ENCODE data around the gene LASP1. TPM values are rescaled to one million over a fixed set of nuclear protein-coding genes. Genes with fewer than 3 reads are reported as not detected.
"Not testable (repeated sequence)": the region's sequence is repeated elsewhere in the genome, so short reads cannot be mapped to it uniquely, and the experiment has no call there.

Gene LASP1
- polyA plus RNA-seq, 1 donor: 135 TPM

DNA sequence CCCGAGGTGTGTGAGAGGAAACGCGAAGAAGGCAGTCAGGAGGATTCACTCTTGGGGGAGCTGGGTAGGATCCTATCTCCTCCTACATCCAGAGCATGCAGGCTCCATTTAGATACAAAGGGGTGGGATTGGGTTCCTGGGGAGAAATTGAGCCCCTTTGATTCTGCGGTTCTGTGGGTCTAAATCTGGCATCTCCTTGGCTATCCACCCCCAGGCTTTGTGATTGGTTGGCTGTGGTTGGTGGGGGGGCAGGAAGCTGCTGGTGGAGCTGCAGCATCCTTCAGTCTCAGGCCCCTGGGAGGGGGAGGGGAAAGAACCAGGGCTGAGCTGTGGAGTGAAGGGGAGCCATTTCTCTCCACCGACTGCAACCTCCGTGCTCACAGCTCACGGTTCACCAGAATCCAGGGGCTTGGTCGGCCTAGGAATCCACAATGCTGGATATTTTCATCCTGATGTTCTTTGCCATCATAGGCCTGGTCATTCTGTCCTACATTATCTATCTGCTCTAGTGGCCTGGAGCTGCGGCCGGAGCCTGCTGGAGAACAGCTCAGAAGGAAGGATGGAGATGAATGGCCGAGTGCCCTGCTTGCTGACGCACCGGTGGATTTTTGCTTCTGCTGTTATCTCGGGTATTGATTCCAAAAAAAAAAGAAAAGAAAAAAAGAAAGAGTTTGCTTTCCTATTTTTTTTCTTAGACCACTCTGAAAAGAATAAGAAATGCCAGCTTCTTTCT is 55.6 kb downstream of the LASP1 start, which contains the start of gene LASP1NB:
TSS of gene LASP1NB (plus strand) at position 352 of the 733 bp plus-strand sequence.
- DNase-seq: peak; percentile 84

DNA sequence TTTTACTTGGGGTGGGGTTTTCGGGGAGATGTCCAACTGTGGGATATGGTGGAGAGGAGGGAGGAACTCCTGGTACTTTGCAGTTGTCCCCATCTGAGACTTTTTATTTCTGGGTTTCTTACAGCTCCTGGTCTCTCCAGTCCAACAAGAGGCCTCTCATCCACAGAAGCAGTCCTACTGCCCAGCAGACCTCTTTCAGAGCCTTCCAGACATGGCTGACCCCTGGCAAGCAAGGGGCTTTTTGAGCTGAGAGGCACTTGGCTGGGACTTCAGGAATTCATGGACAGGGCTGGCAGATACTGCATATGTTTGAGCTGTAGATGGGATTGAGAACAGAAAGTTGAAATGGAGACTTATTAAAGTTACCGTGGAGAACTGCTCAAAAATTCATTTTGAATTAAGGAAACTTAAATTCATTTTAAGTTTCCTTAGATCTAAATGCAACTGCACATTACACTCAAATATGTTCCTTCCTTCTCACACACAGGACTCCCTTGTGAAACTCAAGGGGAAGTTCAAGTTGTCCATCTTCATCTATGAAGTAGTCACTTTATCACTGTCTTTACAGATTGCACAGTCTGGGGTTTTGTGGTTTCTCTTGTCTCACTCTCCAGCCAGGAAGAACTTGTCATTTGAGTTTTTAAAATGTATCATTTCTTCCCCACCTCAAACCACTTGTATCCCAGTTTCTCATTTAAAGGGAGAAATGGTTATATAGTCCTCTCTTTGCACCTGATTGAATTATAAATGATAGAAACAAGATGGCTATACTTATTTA is 56.6 kb downstream of the LASP1 start:
- no peak for DNase-seq

DNA sequence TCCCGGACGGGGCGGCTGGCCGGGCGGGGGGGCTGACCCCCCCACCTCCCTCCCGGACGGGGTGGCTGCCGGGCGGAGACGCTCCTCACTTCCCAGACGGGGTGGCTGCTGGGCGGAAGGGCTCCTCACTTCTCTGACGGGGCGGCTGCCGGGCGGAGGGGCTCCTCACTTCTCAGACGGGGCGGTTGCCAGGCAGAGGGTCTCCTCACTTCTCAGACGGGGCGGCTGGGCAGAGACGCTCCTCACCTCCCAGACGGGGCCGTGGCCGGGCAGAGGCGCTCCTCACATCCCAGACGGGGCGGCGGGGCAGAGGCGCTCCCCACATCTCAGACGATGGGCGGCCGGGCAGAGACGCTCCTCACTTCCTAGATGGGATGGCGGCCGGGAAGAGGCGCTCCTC is 60.9 kb downstream of the LASP1 start:
- DNase-seq: not testable (repeated sequence)

DNA sequence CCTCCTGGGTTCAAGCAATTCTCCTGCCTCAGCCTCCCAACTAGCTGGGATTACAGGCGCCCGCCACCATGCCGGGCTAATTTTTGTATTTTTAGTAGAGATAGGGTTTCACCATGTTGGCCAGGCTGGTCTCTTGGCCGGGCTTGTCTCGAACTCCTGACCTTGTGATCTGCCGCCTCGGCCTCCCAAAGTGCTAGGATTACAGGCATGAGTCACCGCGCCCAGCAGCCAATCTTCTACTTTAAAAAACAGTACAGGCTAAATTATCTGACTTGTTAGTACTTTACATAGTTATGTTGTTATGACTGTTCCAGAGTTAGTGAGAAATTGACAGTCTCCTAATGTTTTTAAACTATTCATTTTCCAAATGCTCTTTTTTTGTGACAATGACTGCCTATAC is 64.1 kb downstream of the LASP1 start:
- not testable (repeated sequence) for DNase-seq

DNA sequence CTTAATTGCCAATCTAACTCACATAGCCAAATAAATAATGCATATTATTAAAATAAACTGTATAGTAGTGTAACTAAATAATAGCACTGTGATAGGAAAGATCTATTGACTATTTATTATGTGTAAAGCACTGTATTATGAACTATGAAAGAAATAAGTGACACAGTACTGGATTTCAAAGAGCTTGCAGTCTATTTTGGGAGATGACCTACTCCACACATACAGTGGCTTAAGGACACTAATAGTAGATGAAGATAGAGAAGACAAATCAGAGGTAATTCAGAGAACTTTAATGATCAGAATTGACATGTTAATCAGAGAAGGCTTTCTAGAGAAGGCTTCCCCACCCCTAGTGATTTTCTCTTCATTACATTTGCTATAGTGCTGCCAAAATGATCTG is 70.1 kb downstream of the LASP1 start:
- no peak for DNase-seq

DNA sequence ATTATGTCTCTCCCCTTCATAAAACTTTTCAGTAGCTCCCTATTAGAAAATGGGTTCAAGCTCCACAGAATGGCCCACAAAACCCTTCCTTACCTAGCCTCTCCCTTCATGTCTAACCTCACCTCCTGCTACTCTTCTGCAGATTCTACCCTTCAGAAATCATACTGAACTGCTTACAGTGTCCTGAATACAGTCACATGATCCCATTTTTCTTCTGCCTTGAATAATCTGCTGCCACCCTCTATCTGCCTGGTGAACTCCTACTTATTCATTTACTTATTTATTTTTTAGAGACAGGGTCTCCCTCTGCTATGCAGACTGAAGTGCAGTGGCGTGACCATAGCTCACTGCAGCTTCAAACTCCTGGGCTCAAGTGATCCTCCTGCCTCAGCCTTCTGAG is 70.5 kb downstream of the LASP1 start:
- no peak for DNase-seq

DNA sequence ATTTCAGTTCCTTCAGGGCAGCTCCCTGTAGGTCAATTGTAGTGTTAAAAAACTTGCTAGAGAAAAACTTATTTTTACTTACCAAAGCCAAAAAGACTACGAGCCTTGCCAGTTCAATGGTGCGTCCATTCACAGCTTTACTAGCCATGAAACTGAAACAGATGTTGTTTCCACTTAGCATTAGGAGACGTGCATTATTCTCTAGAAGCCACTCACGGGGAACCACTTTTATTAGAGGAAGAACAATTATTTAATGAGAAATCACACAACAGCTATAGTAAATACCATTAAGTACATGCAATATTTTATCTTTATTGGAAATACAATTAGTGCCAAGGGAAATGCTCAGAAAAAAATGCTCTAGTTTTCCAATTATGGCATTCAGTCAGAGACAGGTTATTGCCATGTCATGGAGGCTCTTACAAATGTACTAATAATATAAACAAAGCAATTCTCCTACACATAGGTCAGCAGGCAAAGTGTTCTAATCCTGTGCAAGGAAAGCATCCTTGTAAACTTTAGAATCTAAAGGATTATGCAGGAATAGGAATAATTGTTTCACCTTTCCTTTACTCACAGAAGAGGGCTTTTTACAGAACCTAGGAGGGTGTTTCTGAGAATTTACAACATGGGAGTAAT is 73.0 kb downstream of the LASP1 start:
- no peak for DNase-seq

DNA sequence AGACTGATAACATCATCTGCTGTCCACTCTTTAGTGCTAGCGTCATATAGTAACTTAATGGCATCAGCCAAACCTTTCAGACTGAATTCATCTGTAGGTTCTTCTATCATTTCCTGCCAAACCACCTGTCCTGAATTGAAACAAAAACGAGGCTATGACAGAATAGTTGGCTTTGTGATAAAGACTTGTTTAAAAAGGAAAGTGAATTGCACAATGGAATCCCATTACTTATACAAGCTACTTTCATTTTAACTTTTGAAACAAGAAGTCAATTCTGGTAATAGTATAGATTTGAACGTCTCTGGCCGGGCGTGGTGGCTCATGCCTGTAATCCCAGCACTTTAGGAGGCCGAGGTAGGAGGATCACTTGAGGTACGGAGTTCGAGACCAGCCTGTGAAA is 73.7 kb downstream of the LASP1 start:
- no peak for DNase-seq

DNA sequence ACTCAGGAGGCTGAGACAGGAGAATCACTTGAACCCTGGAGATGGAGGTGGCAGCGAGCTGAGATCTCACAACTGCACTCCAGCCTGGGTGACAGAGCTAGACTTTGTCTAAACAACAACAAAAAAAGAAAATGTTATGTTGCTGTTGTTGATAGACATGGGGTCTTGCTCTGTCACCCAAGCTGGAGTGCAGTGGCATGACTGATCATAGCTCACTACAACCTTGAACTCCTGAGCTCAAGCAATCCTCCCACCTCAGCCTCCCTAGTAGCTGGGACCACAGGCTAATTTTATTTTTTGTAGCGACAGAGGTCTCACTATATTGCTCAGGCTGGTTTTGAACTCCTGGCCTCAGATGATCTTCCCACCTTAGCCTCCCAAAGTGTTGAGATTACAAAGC is 77.3 kb downstream of the LASP1 start:
- DNase-seq: no peak

DNA sequence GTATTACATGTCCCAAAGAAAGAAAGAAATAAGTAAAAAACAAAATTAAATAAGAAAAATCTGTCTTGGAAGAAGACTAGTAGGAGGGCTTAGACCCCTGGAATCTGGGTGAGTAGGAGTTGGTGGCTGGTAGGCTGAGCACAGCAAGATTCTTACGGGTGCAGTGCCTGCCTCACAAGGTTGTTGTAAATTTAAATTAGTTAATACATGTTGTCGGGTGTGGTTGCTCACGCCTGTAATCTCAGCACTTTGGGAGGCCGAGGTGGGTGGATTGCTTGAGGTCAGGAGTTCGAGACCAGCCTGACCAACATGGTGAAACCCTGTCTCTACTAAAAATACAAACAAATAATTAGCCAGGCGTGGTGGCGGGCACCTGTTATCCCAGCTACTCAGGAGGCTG is 83.9 kb downstream of the LASP1 start:
- not testable (repeated sequence) for DNase-seq

DNA sequence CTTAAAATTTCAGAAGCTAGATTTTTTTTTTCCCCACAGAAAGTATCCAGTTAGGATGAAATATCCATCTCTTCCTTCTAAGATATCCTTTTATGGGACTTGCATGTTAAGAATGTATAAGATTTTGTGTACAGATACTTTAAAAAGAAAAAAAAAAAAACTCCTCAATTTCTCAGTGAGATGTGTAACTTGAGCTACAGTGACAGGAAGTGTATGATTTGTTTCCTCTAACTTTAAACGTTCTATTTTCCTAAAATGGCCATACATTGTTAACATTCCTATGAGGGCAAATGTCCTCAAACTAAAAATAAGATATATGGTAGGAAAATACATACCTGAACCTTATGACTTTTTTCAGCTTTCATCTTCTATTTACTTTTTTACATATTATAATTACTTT is 88.5 kb downstream of the LASP1 start:
- no peak for DNase-seq

DNA sequence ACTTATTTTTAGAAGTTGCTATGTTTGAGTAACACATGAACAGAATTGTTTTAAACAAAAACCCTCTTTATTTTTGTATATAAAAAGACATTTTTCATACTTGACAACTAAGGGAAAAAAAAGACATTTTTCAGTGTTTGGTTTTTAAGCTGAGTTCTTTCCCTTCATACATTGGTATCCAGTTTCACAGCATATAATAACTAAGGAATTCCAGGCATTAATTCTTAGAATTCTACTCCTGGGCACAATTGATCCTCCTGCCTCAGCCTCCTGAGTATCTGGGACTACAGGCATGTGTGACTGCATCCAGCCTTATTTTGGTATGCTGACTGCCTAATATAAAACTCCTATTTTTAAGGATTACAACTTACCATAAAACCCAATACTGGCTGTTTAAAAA is 88.9 kb downstream of the LASP1 start:
- DNase-seq: no peak

DNA sequence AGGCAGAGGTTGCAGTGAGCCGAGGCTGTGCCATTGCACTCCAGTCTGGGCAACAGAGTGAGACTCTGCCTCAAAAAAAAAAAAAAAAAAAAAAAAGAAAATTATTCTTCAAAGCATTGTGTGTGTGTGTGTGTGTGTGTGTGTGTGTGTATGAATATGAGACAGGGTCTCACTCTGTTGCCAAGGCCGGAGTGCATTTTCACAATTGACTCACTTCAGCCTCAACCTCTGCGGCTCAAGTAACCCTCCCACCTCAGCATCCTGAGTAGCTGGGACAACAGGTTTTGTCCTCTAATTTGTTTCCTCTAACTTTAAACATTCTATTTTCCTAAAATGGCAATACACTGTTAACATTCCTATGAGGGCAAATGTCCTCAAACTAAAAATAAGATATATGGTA is 89.7 kb downstream of the LASP1 start:
- no peak for DNase-seq

DNA sequence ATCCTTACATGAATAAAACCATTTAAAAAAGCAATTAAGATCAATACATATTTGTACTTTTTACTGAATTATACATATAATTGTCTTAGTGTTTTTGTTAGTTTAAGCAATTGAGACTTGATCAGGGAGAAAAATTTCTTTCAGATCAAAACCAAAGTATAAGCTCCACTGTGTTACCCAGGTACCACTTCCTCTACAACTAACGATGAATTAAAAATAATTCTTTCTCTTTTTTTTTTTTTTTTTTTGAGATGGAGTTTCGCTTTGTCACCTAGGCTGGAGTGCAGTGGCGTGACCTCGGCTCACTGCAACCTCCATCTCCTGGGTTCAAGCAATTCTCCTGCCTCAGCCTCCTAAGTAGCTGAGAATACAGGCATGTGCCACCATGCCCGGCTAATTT is 90.5 kb downstream of the LASP1 start:
- DNase-seq: no peak

DNA sequence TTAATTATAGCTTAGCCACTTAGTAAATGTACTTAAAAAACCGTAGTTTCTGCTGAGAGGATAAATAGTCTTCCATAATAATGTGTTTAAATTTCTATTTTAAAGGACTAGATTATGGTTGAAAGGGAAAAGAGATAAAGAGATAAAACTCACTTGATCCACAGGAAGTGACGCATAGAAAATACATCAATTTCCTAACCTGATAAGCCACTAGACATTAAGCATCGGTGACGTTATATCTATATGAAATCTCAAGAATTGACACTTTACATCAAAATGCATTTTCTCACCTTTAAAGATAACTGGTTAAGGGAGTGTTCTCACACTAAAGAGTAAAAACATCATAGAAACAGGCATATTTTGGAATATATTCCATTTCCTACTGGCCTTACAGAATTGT is 91.6 kb downstream of the LASP1 start:
- DNase-seq: no peak

DNA sequence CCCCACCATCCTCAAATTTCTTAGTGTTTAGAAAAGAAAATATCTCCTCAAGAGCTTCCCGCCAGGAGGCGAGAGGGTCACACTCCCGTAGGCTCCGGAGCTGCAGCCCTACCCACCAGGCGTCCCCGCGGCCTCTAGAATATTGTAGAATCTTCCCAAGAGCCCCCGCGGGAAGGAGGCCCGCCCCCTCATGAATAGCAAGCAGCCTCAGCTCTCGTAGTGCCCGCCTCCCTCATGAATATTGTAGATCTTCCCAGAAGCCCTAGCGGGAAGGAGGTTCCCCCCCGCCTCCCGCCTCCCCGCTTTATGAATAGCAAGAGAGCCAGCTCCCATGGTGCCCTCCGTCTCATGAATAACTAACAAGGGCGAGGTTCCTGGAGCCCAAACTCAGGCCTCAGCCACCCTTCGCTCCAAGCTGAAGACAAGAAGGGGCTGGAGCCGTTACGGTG is 97.5 kb downstream of the LASP1 start, which contains the start of gene FBXO47:
TSS of gene FBXO47 (minus strand) at position 114 of the 449 bp plus-strand sequence. CDS start 4,378 bp downstream, outside the sequence.
- peak; percentile 94 for DNase-seq

DNA sequence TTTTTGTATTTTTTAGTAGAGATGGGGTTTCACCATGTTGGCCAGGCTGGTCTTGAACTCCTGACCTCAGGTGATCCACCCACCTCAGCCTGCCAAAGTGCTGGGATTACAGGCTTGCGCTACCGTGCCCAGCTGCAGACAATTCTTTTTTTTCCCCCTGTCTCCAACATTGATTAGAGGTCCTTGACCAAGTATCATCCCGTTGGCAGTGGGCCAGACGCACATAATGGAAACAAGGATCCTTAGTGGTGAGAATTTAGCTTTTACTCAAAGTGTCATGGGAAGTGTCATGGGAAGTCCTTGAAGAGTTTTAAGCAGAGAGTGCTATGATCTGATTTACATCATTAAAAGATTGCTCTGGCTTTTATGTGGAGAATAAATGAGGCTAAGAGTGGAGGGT is 99.4 kb downstream of the LASP1 start:
- DNase-seq: no peak

DNA sequence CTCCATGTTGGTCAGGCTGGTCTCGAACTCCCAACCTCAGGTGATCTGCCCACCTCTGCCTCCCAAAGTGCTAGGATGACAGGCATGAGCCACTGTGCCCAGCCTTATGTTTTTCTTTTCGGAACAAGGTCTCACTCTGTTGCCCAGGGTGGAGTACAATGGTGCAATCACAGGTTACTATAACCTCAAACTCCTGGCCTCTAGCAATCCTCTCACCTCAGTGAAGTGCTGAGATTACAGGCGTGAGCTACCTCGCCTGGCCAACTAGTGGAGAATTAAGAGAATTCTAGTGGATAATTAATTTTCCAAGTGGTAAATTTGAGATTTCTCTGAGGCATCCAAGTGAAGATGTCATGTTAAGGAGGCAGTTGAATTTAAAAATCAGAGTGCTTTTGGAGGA is 100.3 kb downstream of the LASP1 start:
- no peak for DNase-seq

DNA sequence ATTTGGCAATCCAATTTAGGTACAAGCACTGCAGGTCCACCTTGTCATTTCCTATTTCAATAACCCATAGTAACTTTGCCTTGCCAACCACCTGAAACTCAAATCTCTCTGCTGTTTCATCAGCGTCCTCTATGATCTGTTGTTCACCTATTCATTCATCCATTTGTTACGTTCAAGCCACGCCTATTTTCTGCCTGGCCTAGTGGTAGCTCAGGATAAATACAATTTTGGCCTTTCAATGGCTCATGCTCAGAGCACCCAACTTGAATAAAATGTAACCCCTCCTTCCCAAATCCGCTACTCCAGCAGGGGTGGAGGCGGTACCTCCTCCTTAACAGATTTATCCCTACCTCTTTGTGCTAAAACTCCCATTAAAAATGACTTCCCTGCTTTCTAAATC is 100.9 kb downstream of the LASP1 start:
- no peak for DNase-seq
